Adrenal gland (tissue), 12 donors: Measurements from ENCODE around the gene CSNK1G1. TPM values are rescaled to one million over a fixed set of nuclear protein-coding genes. Genes with fewer than 3 reads are reported as not detected.
"Not testable (repeated sequence)": the region's sequence is repeated elsewhere in the genome, so short reads cannot be mapped to it uniquely, and the experiment has no call there.

Source experiments
- DNase-seq, 7 donors: peaks; one replicate each; pipeline ENCODE4 v3.0.0-alpha.2; 2019 to 2020
- H3K27ac ChIP-seq, 5 donors: fragments of 200-600 bp; sonication (generic) in 4 of 5; 1 replicate in 3 of 5; 2 replicates in 2 of 5; pipeline versions ENCODE4 v1.5.1 to v1.8.0; 2016 to 2020; ENCODE audit warnings: mild to moderate bottlenecking in 1 of 5
- H3K27me3 ChIP-seq: fragments of 200-600 bp; 2 replicates; pipeline ENCODE4 v1.8.0; 2021
- H3K36me3 ChIP-seq, 2 donors: fragments of 200-600 bp; replicated peaks in 1 of 2; 1 replicate in 1 of 2; 2 replicates in 1 of 2; pipeline versions ENCODE4 v1.5.1 to v1.8.0; 2018 to 2022
- H3K4me1 ChIP-seq, 2 donors: fragments of 200-600 bp; replicated peaks in 1 of 2; 1 replicate in 1 of 2; 2 replicates in 1 of 2; pipeline versions ENCODE4 v1.5.1 to v1.8.0; 2018 to 2021
- H3K4me3 ChIP-seq, 4 donors: fragments of 200-600 bp; sonication (generic) in 3 of 4; one replicate each; pipeline ENCODE4 v1.5.1; 2016 to 2018
- H3K9me3 ChIP-seq, 3 donors: fragments of 200-600 bp; sonication (generic) in 1 of 3; replicated peaks in 1 of 3; 1 replicate in 2 of 3; 2 replicates in 1 of 3; pipeline versions ENCODE4 v1.5.1 to v1.8.0; 2016 to 2021
- CTCF ChIP-seq, 6 experiments: fragments of 450-650 bp in 4 of 6; fragments of 200-600 bp in 2 of 6; sonication (generic) in 1 of 6; IDR thresholded peaks; 1 replicate in 5 of 6; 2 replicates in 1 of 6; pipeline versions ENCODE4 v1.5.1 to v1.8.0; 2016 to 2021; ENCODE audit warnings: antibody characterized with exemption in 6 of 6, mild to moderate bottlenecking in 2 of 6, moderate library complexity in 1 of 6
- POLR2A ChIP-seq, 2 donors: fragments of 450-650 bp; IDR thresholded peaks; one replicate each; pipeline ENCODE4 v1.6.1; 2017; ENCODE audit warnings: antibody characterized with exemption in 2 of 2, mild to moderate bottlenecking in 2 of 2, moderate library complexity in 1 of 2
- WGBS, 4 donors: extraction: QIAGEN DNeasy Blood & Tissue Kit in 2 of 4; methylation state at CpG; one replicate each; pipeline versions ENCODE4 v1.1.5 to v1.1.7; 2013 to 2017; 5-methylcytosine and 5-hydroxymethylcytosine counted together
- intact Hi-C, 2 donors: fragments of 100-400 bp; cut with DNase I; formaldehyde crosslinking; loops; one replicate each; pipeline versions ENCODE4 v1.14.1 to v1.15.0; 2022 to 2023
- polyA plus RNA-seq, 3 donors: library from polyadenylated mRNA; stranded (reverse); fragments of 200-250 nt in 2 of 3; fragments of 350-450 nt in 1 of 3; fragmentation: Illumina TruSeq in 1 of 3; extraction: RNeasy Lipid Tissue Mini Kit (QIAGEN cat#74804) in 1 of 3; gene quantifications; one replicate each; pipeline ENCODE4 v1.2.3, GENCODE V29; 2013 to 2014
- total RNA-seq, 9 donors: library from RNA; depleted of rRNA in 4 of 9; stranded (reverse); fragments of >200 nt in 4 of 9; fragments of 120-200 nt in 1 of 9; fragmentation: NEBNext Ultra II Directional in 1 of 9; extraction: Animal tissue kit (Norgen Biotek cat#: 25700) in 1 of 9; gene quantifications; one replicate each; pipeline versions ENCODE4 v1.1.0 to v1.2.4, GENCODE V29; 2013 to 2023
- donor health status: healthy with polysubstance abuse.
- donor health status: Bipolar disorder and iron deficiency.
- donor health status: DM: yes; HTN: yes; CAD: no.
- donor health status: DM: no; HTN: no; CAD: no.
- donor health status: DM: no; HTN: no; CAD: no.
- donor health status: DM: yes; HTN: yes; CAD: no.

The CSNK1G1 gene
- total and polyA plus RNA-seq, 12 donors, result 1.2 to 31.6 (median 13.6) TPM

- WGBS, 4 donors, result 17 to 28% (median 23%) methylated on average over 5 of the region's 5 CpGs
- no peaks in the 10 kb centered on the region for H3K27me3 ChIP-seq
- H3K27ac ChIP-seq, result peak overlapping the region in 1 of 5 donors; percentile 83
- TF ChIP-seq CTCF (IDR thresholded peaks at IDR 0.05) (no peak), POLR2A (IDR thresholded peaks at IDR 0.05) (no peak)
- H3K4me1 ChIP-seq, result peaks cover 10 to 31% of the 10 kb centered on the region in 2 donors
- no peak for DNase-seq
- H3K9me3 ChIP-seq, result no peaks in the 10 kb centered on the region
- H3K36me3 ChIP-seq, result no peaks in the 10 kb centered on the region
- intact Hi-C loops, result loop anchor here in 1 of 2 donors (5.0 kb wide), 1 partner anchor 143 kb away; no protein-coding TSS in a partner anchor
- peak overlapping the region in 3 of 4 donors; percentile 82 to 98 (median 93) for H3K4me3 ChIP-seq
Observed at GRCh38 chr15:64354688-64355344, 1.2 kb downstream of the CSNK1G1 start.

- peak overlapping the region in 2 of 5 donors; percentile 14 to 23 for H3K27ac ChIP-seq
- H3K36me3 ChIP-seq, result no peaks in the 10 kb centered on the region
- peaks cover 10 to 30% of the 10 kb centered on the region in 2 donors for H3K4me1 ChIP-seq
- no peaks in the 10 kb centered on the region for H3K27me3 ChIP-seq
- DNase-seq, result no peak
- WGBS, 4 donors, result 45 to 75% (median 65%) methylated on average over 7 of the region's 7 CpGs
- H3K4me3 ChIP-seq, result no peak overlapping the region
- intact Hi-C loops, result no loop called here
- H3K9me3 ChIP-seq, result no peaks in the 10 kb centered on the region
- no peak for TF ChIP-seq CTCF (IDR thresholded peaks at IDR 0.05)
- no peak for TF ChIP-seq POLR2A (IDR thresholded peaks at IDR 0.05)
Observed at GRCh38 chr15:64351265-64351664, 4.7 kb downstream of the CSNK1G1 start.

GRCh38 chr15:64349375-64349774, 6.6 kb downstream of the CSNK1G1 start:
- no peak overlapping the region for H3K27ac ChIP-seq
- H3K4me1 ChIP-seq, result peaks cover 2 to 26% of the 10 kb centered on the region in 2 donors
- intact Hi-C loops, result no loop called here
- no peak overlapping the region for H3K4me3 ChIP-seq
- no peaks in the 10 kb centered on the region for H3K27me3 ChIP-seq
- no peaks in the 10 kb centered on the region for H3K36me3 ChIP-seq
- no peaks in the 10 kb centered on the region for H3K9me3 ChIP-seq
- no peak for TF ChIP-seq CTCF (IDR thresholded peaks at IDR 0.05)
- no peak for DNase-seq
- 87 to 100% (median 95%) methylated on average over 2 of the region's 2 CpGs for WGBS, 4 donors

GRCh38 chr15:64348455-64348854, 7.5 kb downstream of the CSNK1G1 start:
- DNase-seq, result no peak
- H3K27ac ChIP-seq, result no peak overlapping the region
- H3K4me1 ChIP-seq, result peaks cover 0 to 28% of the 10 kb centered on the region in 2 donors
- no peak for TF ChIP-seq CTCF (IDR thresholded peaks at IDR 0.05)
- no peak for TF ChIP-seq POLR2A (IDR thresholded peaks at IDR 0.05)
- H3K27me3 ChIP-seq, result no peaks in the 10 kb centered on the region
- H3K36me3 ChIP-seq, result no peaks in the 10 kb centered on the region
- 54 to 79% (median 69%) methylated on average over 1 of the region's 1 CpG for WGBS, 4 donors
- no peaks in the 10 kb centered on the region for H3K9me3 ChIP-seq
- H3K4me3 ChIP-seq, result no peak overlapping the region
- intact Hi-C loops, result no loop called here

GRCh38 chr15:64346242-64346641, 9.7 kb downstream of the CSNK1G1 start:
- intact Hi-C loops, H3K36me3 ChIP-seq, H3K27me3 ChIP-seq, DNase-seq, H3K27ac ChIP-seq, H3K4me3 ChIP-seq, H3K9me3 ChIP-seq: not testable (repeated sequence)
- H3K4me1 ChIP-seq, result peaks cover 0 to 22% of the 10 kb centered on the region in 2 donors
- WGBS, 4 donors, result 88 to 89% (median 89%) methylated on average over 6 of the region's 6 CpGs
